Activated CD4-positive, alpha-beta T cell treated with anti-CD3 and anti-CD28 coated beads, Interleukin-2, amount 50 U/mL, for 24 hours (primary cell): ENCODE results near the gene RAN.
"Not testable (repeated sequence)": the region's sequence is repeated elsewhere in the genome, so short reads cannot be mapped to it uniquely, and the experiment has no call there.

ENCODE experiments used
- DNase-seq, 2 donors: peaks; one replicate each; pipeline ENCODE4 v3.0.0-alpha.2; 2020; ENCODE audit warnings: low read depth in 1 of 2, low spot score in 1 of 2

Gene RAN

DNA sequence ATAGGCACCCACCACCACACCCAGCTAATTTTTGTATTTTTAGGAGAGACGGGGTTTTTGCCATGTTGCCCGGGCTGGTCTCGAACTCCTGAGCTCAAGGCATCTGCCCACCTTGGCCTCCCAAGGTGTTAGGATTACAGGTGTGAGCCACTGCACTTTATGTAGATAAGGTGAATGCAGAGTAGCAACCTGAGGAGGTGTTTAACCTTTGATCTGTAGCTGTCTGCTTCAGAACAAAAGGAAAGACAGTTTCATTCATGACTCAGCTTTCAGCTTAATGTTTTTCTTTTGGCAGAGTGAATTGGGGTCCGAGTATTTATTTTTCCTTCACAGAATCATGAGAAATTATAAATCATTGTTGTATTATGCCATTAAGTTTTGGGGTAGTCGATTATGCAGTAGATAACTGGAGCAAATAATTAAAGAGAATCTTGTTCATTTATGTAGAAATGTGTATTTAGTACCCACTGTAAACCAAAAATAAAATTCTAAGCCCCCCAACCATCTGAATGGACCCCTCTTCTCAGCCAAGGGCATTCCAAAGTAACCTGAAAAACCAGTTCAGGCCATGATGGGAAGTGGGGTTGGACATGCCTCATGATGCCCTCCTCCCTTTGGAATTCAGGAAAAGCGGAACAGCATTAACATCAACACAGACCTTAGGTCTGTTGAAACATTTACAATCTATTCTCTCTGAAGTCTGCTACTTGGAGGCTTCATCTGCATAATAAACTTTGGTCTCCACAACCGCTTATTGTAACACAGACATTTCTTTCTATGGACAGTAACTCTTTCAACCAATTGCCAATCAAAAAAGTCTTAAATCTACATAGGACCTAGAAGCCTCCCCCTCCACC is 22.1 kb upstream of the RAN start:
- no peak for DNase-seq

DNA sequence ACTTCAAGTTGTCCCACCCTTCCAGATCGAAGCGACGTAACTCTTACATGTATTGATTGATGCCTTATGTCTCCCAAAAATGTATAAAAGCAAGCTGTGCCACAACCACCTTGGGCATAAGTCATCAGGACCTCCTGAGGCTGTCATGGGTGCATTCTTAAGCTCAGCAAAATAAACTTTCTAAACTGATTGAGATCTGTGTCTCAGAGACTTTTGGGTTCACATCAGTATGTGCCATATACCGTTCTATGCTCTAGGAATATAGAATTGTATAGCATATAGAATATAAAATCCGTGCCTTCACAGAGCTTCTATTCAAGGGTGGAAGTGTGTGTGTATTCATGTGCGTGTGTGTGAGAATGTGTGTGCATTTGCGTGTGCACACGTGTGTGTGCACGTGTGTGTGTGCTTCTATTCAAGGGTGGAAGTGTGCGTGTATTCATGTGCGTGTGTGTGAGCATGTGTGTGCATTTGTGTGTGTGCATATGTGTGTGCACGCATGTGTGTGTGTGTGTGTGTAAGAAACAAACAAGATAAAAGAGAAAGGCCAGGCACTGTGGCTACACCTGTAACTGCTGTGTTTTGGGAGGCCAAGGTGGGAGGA is 21.3 kb upstream of the RAN start:
- no peak for DNase-seq

DNA sequence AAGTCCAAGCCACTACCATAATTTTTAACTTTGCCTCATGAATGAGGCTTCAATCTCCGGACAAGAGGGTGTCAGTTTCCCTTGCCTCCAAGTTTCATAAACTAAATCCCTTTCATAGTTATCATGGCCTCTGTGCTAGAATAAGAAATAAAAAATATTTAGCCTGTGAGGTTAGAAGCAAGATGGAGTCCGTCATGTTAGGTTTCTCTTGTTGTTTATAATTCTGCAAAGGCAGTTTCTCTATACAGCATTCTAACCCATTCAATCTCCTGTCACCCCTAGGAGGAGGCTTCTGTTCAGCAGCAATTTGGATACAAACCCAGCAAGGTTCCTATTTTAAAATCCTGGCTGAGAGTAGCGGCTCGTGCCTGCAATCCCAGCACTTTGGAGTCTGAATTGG is 15.8 kb upstream of the RAN start:
- DNase-seq, result no peak

- no peak for DNase-seq
Observed at GRCh38 chr12:130858084-130858483, 13.8 kb upstream of the RAN start.

GRCh38 chr12:130859161-130859560 is 12.7 kb upstream of the RAN start:
- DNase-seq, result no peak

- no peak for DNase-seq
Observed at GRCh38 chr12:130860311-130860710, 11.6 kb upstream of the RAN start.

- DNase-seq, result no peak
Observed at GRCh38 chr12:130862161-130862560, 9.7 kb upstream of the RAN start.

- not testable (repeated sequence) for DNase-seq
Observed at GRCh38 chr12:130862771-130863170, 9.1 kb upstream of the RAN start.

DNA sequence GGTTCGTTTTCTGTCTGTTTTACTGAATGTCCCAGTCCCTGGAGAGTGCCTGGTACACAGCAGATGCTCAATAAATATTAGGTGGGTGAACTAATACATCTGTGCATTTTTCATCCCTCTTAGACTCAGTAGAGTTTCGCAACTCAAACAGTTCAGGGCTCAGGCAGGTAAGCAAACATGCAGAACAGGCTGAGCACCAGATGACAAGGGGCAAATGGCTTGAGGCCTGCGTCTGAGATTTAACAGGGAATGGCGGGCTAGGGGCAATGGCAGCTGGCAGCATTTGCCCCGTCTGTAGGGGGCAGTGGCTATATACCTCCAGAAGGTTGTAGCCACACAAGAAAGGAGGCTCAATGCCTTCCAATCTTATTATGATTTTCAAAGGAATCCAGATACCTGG is 8.6 kb upstream of the RAN start:
- DNase-seq, result no peak

GRCh38 chr12:130868412-130868811 is 3.5 kb upstream of the RAN start:
- DNase-seq, result no peak

- DNase-seq, result peak; percentile 40 to 65
Observed at GRCh38 chr12:130870442-130871285, 1.2 kb upstream of the RAN start.

GRCh38 chr12:130872179-130873096 is 572 bp downstream of the RAN start:
- peak in 1 of 2 donors; percentile 25 for DNase-seq

DNA sequence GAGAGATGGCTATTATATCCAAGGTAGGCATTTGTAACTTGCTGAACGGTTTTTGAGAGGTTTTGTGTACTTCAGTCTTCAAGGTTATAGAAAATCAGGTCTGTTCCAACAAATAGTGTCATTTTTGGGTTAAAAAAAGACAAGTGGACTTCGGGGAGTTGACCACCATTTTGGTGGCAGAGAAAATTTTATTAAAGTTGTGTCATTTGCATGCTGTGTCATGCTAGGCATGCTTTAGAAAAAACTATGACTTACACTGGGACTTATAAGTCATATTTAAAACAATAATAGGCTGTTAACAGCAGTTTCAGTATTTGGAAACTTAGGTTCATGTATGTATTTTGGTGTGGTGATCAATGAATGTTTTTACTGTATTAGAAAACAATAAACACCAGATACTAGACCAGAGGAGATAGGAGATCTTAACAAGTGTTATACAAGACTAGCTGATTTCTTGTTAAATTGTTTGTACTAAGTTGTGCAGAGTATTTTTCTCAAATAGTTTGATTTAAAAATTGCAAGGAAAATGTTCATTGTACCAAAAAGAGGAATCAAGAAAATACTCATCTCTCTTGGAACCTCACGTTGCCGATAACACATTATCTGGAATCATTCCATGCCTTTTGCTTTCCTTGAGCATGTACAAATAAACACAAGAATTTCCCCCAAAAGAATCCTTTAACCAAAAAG is 1.4 kb downstream of the RAN start:
- DNase-seq, result no peak

- DNase-seq, result no peak
Observed at GRCh38 chr12:130873825-130874224, 2.0 kb downstream of the RAN start.

- DNase-seq, result no peak
Observed at GRCh38 chr12:130874696-130875095, 2.8 kb downstream of the RAN start.

GRCh38 chr12:130875193-130875592 is 3.3 kb downstream of the RAN start:
- DNase-seq, result no peak

- DNase-seq, result not testable (repeated sequence)
Observed at GRCh38 chr12:130875708-130876107, 3.8 kb downstream of the RAN start.

- no peak for DNase-seq
Observed at GRCh38 chr12:130876297-130876696, 4.4 kb downstream of the RAN start.

DNA sequence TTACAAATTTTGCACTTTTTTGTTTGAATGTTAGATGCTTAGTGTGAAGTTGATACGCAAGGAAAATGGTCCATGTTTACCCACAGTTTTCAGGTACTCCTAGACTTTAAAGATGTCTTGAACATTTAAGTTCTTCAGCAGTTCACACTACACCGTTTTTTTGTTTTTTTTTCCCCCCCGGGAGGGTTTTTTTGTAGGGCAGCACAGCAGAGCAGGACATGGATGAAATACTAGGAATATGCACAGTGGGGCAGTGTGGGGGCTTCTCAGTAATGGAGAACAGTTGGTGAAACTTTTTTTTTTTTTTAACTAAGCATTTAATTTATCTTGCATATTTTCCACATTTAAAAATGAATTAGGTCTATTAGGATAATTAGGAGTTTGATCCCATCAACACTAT is 4.9 kb downstream of the RAN start:
- DNase-seq, result no peak

GRCh38 chr12:130877333-130877732 is 5.5 kb downstream of the RAN start:
- no peak for DNase-seq
